DMS 273 treated with DMSO at 0.1 percent for 48 hours (cell line): ENCODE data around the gene SLC48A1.
"Not testable (repeated sequence)": the region's sequence is repeated elsewhere in the genome, so short reads cannot be mapped to it uniquely, and the experiment has no call there.

Experiments
- DNase-seq: peaks from one replicate; lab custom pipeline; 2025; lab: John Stamatoyannopoulos, UW

SLC48A1 gene

GRCh38 chr12:47793015-47793681 lies 20.1 kb downstream of the SLC48A1 start:
- no peak for DNase-seq

DNA sequence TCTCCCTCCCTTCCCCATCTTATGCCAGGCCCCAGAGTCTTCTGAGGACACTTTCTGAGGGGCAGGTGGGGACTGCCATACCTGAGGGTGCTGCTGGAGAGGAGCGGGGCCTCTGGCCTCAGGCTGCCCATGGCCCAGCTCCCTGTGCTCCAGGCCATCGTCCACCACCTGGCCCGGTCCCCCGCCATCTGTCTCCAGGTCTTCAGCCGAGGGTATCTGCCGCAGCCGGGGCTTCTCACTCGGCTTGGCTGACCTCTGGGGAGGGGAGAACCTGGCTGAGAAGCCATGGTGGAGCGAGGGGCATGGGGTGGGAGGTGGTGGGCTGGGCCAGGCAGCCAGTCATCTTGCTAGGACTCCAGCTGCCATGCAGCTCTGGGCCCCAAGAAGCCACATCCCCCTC lies 21.6 kb downstream of the SLC48A1 start:
- DNase-seq, result no peak

- no peak for DNase-seq
Observed at GRCh38 chr12:47795121-47795813, 22.2 kb downstream of the SLC48A1 start.

GRCh38 chr12:47795814-47796411 lies 22.9 kb downstream of the SLC48A1 start:
- DNase-seq, result no peak

GRCh38 chr12:47797441-47797840 lies 24.4 kb downstream of the SLC48A1 start:
- no peak for DNase-seq

DNA sequence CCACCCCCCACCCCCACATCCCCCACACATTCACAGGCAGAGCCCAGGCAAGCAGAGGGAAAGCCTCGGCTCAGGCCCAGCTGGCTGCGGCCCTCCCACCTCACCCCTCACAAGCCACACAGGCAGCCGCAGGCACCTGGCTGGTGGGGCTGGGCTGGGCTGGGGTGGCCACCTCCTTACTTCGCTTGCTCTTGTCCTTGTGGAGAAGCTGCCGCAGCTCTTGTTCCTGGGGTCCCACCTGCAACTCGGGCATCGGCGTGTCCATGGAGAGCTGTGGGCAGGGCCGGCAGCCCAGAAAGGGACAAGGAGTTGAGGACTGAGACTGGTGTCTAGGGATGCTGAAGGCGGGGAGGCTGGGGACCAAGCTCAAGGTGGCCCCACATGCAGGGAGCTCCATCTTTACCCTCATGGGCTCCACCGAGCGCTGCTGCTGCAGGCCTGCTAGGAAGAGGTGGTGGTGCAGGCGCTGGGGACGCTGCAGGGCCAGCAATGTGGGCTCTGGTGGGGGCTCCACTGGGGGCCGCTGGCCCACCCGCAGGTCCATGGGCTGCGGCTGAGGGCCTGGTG lies 25.4 kb downstream of the SLC48A1 start:
- DNase-seq, result no peak

DNA sequence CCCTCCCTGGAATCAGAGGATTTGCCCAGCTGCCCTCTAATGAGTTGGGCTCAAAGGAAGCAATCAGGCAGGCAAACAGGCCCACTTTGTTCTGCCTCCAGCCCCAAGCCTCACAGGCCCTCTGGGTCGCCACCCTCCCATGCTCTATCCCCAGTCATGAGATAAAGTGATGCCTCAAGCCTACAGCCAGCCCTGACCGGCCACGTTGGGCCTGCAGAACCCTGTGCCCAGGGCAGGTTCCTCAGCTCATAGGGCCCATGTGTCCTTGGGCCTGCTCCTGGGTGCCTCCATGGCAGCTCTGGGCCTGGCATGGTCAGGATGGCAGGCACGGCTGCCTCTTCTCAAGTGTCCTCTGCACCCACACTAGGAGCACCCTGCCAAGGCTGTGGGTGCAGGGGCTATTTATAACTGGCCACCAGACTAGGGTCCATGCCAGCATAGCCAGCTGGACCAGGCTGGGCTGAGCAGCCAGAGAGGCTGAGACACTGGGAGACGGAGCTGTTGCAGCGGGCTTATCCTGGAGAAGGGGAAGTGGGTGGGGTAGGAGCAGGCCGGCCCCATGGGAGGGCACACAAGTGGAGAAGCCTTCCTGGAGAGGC lies 26.4 kb downstream of the SLC48A1 start:
- no peak for DNase-seq

DNA sequence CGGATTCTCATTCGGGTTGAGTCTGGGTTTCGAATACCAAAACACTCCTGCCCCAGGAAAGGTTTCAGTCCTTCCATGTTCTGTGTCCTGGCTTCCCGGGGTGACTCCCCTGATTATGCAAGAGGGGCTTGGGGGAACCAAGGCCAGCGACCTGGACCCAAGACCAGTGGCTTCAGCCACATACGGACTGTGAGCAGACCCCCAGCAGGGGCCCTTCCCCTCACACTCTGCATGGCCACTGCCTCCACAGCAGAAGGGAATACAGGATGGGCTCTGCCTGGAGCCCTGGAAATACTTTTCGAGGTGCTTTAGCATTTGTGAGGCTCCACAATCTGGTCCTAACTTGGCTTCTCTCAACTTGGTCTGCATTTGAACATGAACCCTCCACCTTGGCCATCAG lies 27.5 kb downstream of the SLC48A1 start:
- no peak for DNase-seq

- no peak for DNase-seq
Observed at GRCh38 chr12:47801170-47801903, 28.3 kb downstream of the SLC48A1 start.

GRCh38 chr12:47801904-47802246 lies 28.8 kb downstream of the SLC48A1 start:
- DNase-seq, result no peak

DNA sequence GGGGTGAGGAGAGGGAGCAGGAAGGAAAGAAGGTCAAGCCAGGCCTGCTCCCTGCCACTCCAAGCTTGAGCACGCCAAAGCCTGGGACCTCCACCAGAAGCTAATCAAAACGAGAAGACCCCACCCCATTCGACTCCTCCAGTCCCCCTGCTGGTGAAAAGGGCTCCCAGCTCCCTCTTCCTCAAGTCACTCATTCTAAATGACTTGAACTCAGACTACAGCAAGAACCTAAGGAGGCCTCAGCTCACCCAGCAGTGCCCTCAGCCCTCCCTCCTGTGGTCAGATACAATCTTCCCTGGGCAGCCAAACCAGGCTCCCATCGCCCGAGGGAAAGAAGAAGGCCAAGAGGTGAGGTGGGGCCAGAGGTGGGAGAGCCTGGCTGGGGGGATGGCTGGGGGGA lies 29.3 kb downstream of the SLC48A1 start:
- DNase-seq, result no peak

- no peak for DNase-seq
Observed at GRCh38 chr12:47803191-47803875, 30.3 kb downstream of the SLC48A1 start.

DNA sequence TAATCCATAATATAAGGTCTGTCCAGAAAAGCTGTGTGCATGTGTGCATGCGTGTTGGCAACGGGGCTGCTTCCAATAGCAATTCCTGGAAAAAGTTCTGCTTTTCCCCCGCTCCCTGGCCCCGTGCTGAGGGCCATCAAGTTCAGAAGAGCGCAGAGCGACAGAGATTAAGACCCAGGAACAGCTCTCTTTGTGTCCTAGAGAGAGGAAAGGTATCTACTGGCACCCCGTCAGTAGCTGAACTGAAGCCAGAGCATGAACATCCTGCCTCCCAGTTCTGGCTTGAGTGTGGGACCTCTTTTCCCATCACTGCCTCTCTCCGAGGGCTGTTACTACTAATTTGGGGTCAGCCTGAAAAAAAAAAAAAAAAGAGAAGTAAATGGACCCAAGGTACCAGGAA lies 31.1 kb downstream of the SLC48A1 start:
- no peak for DNase-seq

GRCh38 chr12:47805417-47805816 lies 32.4 kb downstream of the SLC48A1 start:
- no peak for DNase-seq

DNA sequence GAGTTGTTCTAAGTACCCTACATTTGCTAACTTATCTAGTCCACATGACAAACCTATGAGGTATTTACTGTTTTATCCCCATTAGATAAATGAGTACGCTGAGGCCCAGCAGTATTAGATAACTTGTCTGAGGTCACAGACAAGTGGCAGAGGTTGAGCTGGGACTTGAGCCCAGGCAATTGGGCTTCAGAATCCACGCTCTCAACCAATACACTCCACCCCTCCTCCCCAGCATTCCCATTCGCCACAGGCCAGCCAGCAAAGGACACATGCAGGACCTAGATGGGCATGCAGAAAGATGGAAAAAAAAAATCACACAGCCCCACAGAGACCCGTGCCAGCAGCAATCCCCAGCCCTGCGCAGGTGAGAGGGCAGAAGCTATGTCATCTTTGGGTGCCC lies 34.3 kb downstream of the SLC48A1 start:
- no peak for DNase-seq

DNA sequence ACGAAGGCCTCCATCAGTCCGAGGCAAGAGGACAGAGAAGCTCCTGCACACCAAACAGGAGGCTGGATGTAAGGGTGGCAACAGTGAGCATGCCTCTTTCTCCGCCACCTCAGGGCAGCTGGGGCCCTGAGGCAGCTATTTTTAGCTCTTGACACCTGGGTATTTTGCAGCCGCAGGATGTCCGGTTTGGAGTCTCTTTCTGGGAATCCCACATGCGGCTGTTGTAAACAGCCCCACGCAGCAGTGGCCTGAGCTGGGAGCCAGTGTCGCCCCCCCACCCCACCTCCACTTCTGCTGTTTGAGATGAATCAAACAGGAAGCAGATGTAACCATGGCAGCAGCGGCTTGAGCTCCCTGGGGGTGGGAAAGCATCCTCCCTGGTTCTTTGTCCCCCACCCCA lies 35.0 kb downstream of the SLC48A1 start:
- DNase-seq, result no peak

- no peak for DNase-seq
Observed at GRCh38 chr12:47808574-47809365, 35.7 kb downstream of the SLC48A1 start.

- not testable (repeated sequence) for DNase-seq
Observed at GRCh38 chr12:47809518-47809917, 36.5 kb downstream of the SLC48A1 start.

DNA sequence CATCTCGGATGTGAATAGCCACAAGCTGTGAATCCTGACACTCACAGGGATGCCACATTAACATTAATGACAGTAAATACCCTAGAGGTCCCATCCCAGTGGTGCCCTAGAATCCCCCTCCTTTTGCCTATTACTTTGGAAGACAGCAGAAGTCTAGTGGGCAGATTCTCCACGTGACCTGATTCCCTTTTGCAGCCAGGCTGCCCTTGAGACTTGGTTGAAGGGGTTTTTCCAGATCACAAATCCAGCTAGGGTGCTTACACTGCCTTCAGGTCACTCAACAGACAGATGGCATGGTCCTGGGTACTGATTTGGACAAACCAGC lies 38.0 kb downstream of the SLC48A1 start:
- DNase-seq, result no peak

DNA sequence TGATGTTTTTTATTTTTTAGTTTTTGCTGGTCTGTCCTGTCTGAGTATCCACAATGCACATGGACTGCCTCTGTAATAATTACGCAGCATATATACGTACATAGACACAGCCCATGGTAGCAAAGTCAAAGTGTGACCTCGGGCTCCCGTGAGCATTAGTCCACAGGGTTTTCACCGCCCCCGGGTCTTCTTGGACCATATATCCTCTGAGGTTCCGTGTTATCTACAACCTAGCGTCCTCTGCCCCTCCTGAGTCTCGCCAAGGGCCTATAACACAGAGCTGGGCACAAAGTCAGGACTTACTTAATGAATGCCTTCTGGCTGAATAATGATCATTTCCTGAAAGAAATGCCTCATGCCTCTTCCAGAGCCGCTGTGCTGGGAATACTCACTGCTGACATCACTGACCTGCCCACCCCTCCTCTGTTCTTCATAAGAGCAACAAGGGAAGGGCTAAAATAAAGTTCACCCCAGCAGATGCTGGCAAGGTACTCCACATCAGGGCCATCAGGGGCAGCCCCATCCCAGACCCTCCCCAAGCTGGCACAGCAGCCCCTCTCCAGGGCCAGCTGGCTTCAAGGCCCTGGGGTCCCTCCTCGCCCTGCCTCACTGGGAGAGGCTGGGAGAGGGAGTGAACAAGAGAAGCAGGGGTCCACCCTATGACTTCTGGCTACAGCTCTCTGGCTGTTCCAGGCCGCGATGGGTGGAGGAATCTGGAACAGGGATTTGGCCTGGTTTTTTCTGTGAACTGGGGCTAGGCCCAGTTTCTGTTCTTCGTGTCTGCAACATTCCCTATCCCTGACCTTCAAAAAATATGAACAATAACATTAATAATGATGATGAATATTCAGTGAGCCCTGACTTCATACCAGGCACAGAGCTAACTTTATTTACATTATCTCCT lies 38.8 kb downstream of the SLC48A1 start:
- no peak for DNase-seq
